ENCODE data around the gene HLCS.

HLCS gene

DNA sequence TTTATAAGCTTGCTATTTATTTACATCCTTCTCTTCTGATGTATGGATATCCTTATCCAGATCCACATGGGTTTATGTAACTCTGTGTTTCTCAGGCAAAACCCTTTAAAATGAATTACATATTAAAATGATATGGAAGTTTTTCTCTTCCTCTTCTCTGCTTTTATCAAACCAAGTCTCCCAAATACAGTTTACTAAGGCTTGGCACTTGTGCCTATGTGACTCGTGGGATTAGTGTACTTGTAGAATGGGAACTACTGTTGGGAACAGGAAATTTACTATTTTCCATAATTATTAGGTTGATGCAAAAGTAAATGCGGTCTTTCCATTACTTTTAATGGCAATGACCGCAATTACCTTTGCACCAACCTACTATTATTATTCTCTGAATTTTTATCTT lies 252.7 kb downstream of the HLCS start:
- DNase-seq: no peak

- DNase-seq: no peak
Observed at GRCh38 chr21:36710729-36711048, 255.8 kb downstream of the HLCS start.

GRCh38 chr21:36709868-36710728 lies 256.4 kb downstream of the HLCS start:
- no peak for DNase-seq

GRCh38 chr21:36709030-36709867 lies 257.2 kb downstream of the HLCS start:
- peak in 1 of 6 experiments; percentile 3 for DNase-seq

DNA sequence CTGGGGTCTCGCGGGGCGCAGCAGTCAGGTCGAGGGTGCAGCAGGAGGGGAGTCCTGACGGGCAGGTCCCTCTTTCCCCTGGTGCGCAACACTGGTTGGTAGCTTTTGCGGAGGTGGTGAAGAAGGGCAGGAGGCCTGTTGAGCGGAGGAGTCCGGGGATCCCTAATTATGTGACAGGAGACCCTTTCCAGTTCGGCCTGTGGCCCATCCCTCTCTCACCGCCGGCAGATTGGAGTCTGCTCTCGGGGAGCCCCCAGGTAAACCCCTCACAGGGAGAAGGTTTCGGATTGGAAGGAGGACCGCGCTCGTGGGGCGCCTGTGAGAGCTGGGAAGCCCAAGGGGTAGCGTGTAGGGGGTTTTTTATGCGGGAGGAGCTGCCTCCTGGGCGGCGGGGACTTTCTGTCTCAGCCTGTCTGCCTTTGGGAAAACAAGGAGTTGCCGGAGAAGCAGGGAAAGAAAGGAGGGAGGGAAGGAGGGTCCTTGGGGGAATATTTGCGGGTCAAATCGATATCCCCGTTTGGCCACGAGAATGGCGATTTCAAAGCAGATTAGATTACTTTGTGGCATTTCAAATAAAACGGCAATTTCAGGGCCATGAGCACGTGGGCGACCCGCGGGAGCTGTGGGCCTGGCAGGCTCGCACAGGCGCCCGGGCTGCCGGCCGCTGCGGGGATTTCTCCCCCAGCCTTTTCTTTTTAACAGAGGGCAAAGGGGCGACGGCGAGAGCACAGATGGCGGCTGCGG lies 258.0 kb downstream of the HLCS start:
- peak in 1 of 6 experiments; percentile 9 for DNase-seq

DNA sequence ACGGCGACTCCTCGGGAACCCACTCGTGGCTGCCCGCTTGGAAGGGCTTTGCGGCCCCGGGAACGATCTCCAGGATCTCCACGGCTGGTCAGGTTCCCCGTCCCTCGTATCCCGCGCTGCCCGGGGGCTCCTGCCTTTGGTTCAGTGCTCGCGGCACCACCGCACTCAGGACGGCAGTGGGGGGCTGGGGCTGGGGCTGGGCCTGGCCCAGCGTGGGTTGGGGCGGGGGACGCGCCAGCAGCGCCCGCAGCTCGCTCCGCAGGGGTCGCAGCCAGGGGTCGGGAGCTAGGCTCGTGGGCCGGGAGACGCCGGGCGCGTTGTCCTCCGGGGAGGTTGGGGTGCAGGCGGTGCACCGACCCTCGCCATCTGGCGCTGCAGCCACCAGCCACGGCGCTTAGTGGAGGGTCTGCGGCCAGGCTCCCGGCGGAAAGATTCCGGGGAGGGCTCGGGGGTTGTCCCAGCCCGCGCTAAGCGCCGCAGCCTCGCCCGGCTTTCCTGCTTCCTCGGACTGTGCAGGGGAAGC lies 258.6 kb downstream of the HLCS start:
- DNase-seq: peak in 1 of 6 experiments; percentile 7

GRCh38 chr21:36706951-36707762 lies 259.3 kb downstream of the HLCS start:
- DNase-seq: peak in 1 of 6 experiments; percentile 10

DNA sequence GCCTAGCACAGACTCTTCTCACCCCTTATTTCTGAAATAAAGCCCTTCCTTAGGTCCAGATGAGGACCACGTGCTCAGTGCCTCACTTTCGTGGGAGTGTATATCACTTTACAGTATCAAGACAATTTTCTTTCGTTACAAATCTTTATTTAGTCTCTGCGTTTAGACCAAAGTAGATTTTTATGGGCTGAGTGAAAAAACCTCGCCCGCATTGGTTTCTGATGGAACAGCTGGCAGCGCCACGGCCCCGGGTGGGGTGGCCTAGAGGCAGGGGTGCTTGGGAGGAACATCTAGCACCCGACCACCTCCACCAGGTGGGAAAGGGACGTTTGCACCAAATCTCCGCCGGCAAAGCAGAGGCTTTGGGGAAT lies 260.0 kb downstream of the HLCS start:
- DNase-seq: no peak

GRCh38 chr21:36705679-36706481 lies 260.6 kb downstream of the HLCS start:
- peak in 2 of 6 experiments; percentile 10 to 13 for DNase-seq

GRCh38 chr21:36704958-36705678 lies 261.4 kb downstream of the HLCS start:
- no peak for DNase-seq

- DNase-seq: peak in 1 of 6 experiments; percentile 2
Observed at GRCh38 chr21:36704281-36704957, 262.1 kb downstream of the HLCS start.

GRCh38 chr21:36703626-36704280 lies 262.7 kb downstream of the HLCS start:
- DNase-seq: peak in 1 of 6 experiments; percentile 6

- DNase-seq: no peak
Observed at GRCh38 chr21:36703123-36703522, 263.3 kb downstream of the HLCS start.

- no peak for DNase-seq
Observed at GRCh38 chr21:36702622-36702968, 263.9 kb downstream of the HLCS start.

- no peak for DNase-seq
Observed at GRCh38 chr21:36701756-36702621, 264.5 kb downstream of the HLCS start.

- peak in 1 of 6 experiments; percentile 22 for DNase-seq
Observed at GRCh38 chr21:36700971-36701755, 265.3 kb downstream of the HLCS start.

All from stimulated activated naive CD4-positive, alpha-beta T cell (primary cell).